ENCODE results near the gene ARHGAP21. TPM values are rescaled to one million over a fixed set of nuclear protein-coding genes. Genes with fewer than 3 reads are reported as not detected.
"Not testable (repeated sequence)": the region's sequence is repeated elsewhere in the genome, so short reads cannot be mapped to it uniquely, and the experiment has no call there.

The ARHGAP21 gene
- total RNA-seq, 1 donor from 2014 or later = 62.1 TPM

- no peaks in the 10 kb centered on the region for H3K9me3 ChIP-seq (ENCODE audit: control insufficient read depth in 3 of 3, low read length in 3 of 3)
- no peaks in the 10 kb centered on the region for H3K27me3 ChIP-seq (ENCODE audit: control insufficient read depth in 3 of 3, insufficient read depth in 3 of 3, low read length in 3 of 3)
- H3K36me3 ChIP-seq (ENCODE audit: control insufficient read depth in 3 of 3, insufficient read depth in 3 of 3, low read length in 3 of 3) = peaks cover 0 to 5% (median 0%) of the 10 kb centered on the region in 3 donors
- no peak overlapping the region for H3K27ac ChIP-seq (ENCODE audit: low read depth, low read length)
- no peak overlapping the region for H3K9ac ChIP-seq (ENCODE audit: low read depth in 1 of 3, low read length in 3 of 3)
- peaks cover 0 to 3% (median 0%) of the 10 kb centered on the region in 3 donors for H3K4me1 ChIP-seq (ENCODE audit: control insufficient read depth in 3 of 3, insufficient read depth in 3 of 3, low read length in 3 of 3)
- no peak overlapping the region for H3K4me3 ChIP-seq (ENCODE audit: low read length in 3 of 3)
Measured at GRCh38 chr10:24669285-24669852, 54.3 kb downstream of the ARHGAP21 start.

GRCh38 chr10:24668247-24668646, 55.4 kb downstream of the ARHGAP21 start:
- H3K4me3 ChIP-seq (ENCODE audit: low read length in 3 of 3) = no peak overlapping the region
- no peak overlapping the region for H3K9ac ChIP-seq (ENCODE audit: low read depth in 1 of 3, low read length in 3 of 3)

GRCh38 chr10:24664991-24665390, 58.7 kb downstream of the ARHGAP21 start:
- Histone ChIP-seq H3K36me3 (ENCODE audit: control insufficient read depth in 3 of 3, insufficient read depth in 3 of 3, low read length in 3 of 3) (peaks cover 0 to 5% (median 0%) of the 10 kb centered on the region in 3 donors), H3K9me3 (ENCODE audit: control insufficient read depth in 3 of 3, low read length in 3 of 3) (no peaks in the 10 kb centered on the region), H3K4me3 (ENCODE audit: low read length in 3 of 3) (no peak overlapping the region), H3K27ac (ENCODE audit: low read depth, low read length) (no peak overlapping the region), H3K4me1 (ENCODE audit: control insufficient read depth in 3 of 3, insufficient read depth in 3 of 3, low read length in 3 of 3) (no peaks in the 10 kb centered on the region), H3K27me3 (ENCODE audit: control insufficient read depth in 3 of 3, insufficient read depth in 3 of 3, low read length in 3 of 3) (no peaks in the 10 kb centered on the region), H3K9ac (ENCODE audit: low read depth in 1 of 3, low read length in 3 of 3) (no peak overlapping the region)

More at GRCh38 chr10:24668247-24668646, 55.4 kb downstream of the ARHGAP21 start:
- Histone ChIP-seq H3K36me3 (ENCODE audit: control insufficient read depth in 3 of 3, insufficient read depth in 3 of 3, low read length in 3 of 3) (peaks cover 0 to 5% (median 0%) of the 10 kb centered on the region in 3 donors), H3K9me3 (ENCODE audit: control insufficient read depth in 3 of 3, low read length in 3 of 3) (no peaks in the 10 kb centered on the region), H3K27me3 (ENCODE audit: control insufficient read depth in 3 of 3, insufficient read depth in 3 of 3, low read length in 3 of 3) (no peaks in the 10 kb centered on the region), H3K27ac (ENCODE audit: low read depth, low read length) (no peak overlapping the region), H3K4me1 (ENCODE audit: control insufficient read depth in 3 of 3, insufficient read depth in 3 of 3, low read length in 3 of 3) (peaks cover 0 to 3% (median 0%) of the 10 kb centered on the region in 3 donors)

GRCh38 chr10:24661376-24661775, 62.3 kb downstream of the ARHGAP21 start:
- H3K27me3 ChIP-seq (ENCODE audit: control insufficient read depth in 3 of 3, insufficient read depth in 3 of 3, low read length in 3 of 3) = no peaks in the 10 kb centered on the region

GRCh38 chr10:24658319-24658718, 65.4 kb downstream of the ARHGAP21 start:
- H3K27ac ChIP-seq (ENCODE audit: low read depth, low read length); H3K9ac ChIP-seq (ENCODE audit: low read depth in 1 of 3, low read length in 3 of 3); H3K4me1 ChIP-seq (ENCODE audit: control insufficient read depth in 3 of 3, insufficient read depth in 3 of 3, low read length in 3 of 3); H3K4me3 ChIP-seq (ENCODE audit: low read length in 3 of 3); H3K36me3 ChIP-seq (ENCODE audit: control insufficient read depth in 3 of 3, insufficient read depth in 3 of 3, low read length in 3 of 3); H3K27me3 ChIP-seq (ENCODE audit: control insufficient read depth in 3 of 3, insufficient read depth in 3 of 3, low read length in 3 of 3); H3K9me3 ChIP-seq (ENCODE audit: control insufficient read depth in 3 of 3, low read length in 3 of 3): not testable (repeated sequence)

More at GRCh38 chr10:24661376-24661775, 62.3 kb downstream of the ARHGAP21 start:
- H3K36me3 ChIP-seq (ENCODE audit: control insufficient read depth in 3 of 3, insufficient read depth in 3 of 3, low read length in 3 of 3) = peaks cover 0 to 2% (median 0%) of the 10 kb centered on the region in 3 donors
- H3K9me3 ChIP-seq (ENCODE audit: control insufficient read depth in 3 of 3, low read length in 3 of 3) = no peaks in the 10 kb centered on the region
- H3K4me1 ChIP-seq (ENCODE audit: control insufficient read depth in 3 of 3, insufficient read depth in 3 of 3, low read length in 3 of 3) = no peaks in the 10 kb centered on the region
- no peak overlapping the region for H3K4me3 ChIP-seq (ENCODE audit: low read length in 3 of 3)
- no peak overlapping the region for H3K9ac ChIP-seq (ENCODE audit: low read depth in 1 of 3, low read length in 3 of 3)
- H3K27ac ChIP-seq (ENCODE audit: low read depth, low read length) = no peak overlapping the region

- H3K4me1 ChIP-seq (ENCODE audit: control insufficient read depth in 3 of 3, insufficient read depth in 3 of 3, low read length in 3 of 3) = peaks cover 2 to 12% (median 6%) of the 10 kb centered on the region in 3 donors
- H3K9me3 ChIP-seq (ENCODE audit: control insufficient read depth in 3 of 3, low read length in 3 of 3); H3K4me3 ChIP-seq (ENCODE audit: low read length in 3 of 3); H3K27ac ChIP-seq (ENCODE audit: low read depth, low read length); H3K9ac ChIP-seq (ENCODE audit: low read depth in 1 of 3, low read length in 3 of 3); H3K36me3 ChIP-seq (ENCODE audit: control insufficient read depth in 3 of 3, insufficient read depth in 3 of 3, low read length in 3 of 3); H3K27me3 ChIP-seq (ENCODE audit: control insufficient read depth in 3 of 3, insufficient read depth in 3 of 3, low read length in 3 of 3): not testable (repeated sequence)
Measured at GRCh38 chr10:24656326-24656725, 67.4 kb downstream of the ARHGAP21 start.

- Histone ChIP-seq H3K36me3 (ENCODE audit: control insufficient read depth in 3 of 3, insufficient read depth in 3 of 3, low read length in 3 of 3) (no peaks in the 10 kb centered on the region), H3K9ac (ENCODE audit: low read depth in 1 of 3, low read length in 3 of 3) (no peak overlapping the region), H3K4me1 (ENCODE audit: control insufficient read depth in 3 of 3, insufficient read depth in 3 of 3, low read length in 3 of 3) (peaks cover 7 to 16% (median 14%) of the 10 kb centered on the region in 3 donors), H3K27me3 (ENCODE audit: control insufficient read depth in 3 of 3, insufficient read depth in 3 of 3, low read length in 3 of 3) (no peaks in the 10 kb centered on the region), H3K9me3 (ENCODE audit: control insufficient read depth in 3 of 3, low read length in 3 of 3) (no peaks in the 10 kb centered on the region), H3K27ac (ENCODE audit: low read depth, low read length) (no peak overlapping the region), H3K4me3 (ENCODE audit: low read length in 3 of 3) (no peak overlapping the region)
Measured at GRCh38 chr10:24652381-24652957, 71.2 kb downstream of the ARHGAP21 start.

- Histone ChIP-seq H3K36me3 (ENCODE audit: control insufficient read depth in 3 of 3, insufficient read depth in 3 of 3, low read length in 3 of 3) (no peaks in the 10 kb centered on the region), H3K9ac (ENCODE audit: low read depth in 1 of 3, low read length in 3 of 3) (no peak overlapping the region), H3K4me3 (ENCODE audit: low read length in 3 of 3) (no peak overlapping the region), H3K9me3 (ENCODE audit: control insufficient read depth in 3 of 3, low read length in 3 of 3) (no peaks in the 10 kb centered on the region), H3K27me3 (ENCODE audit: control insufficient read depth in 3 of 3, insufficient read depth in 3 of 3, low read length in 3 of 3) (no peaks in the 10 kb centered on the region), H3K27ac (ENCODE audit: low read depth, low read length) (no peak overlapping the region), H3K4me1 (ENCODE audit: control insufficient read depth in 3 of 3, insufficient read depth in 3 of 3, low read length in 3 of 3) (peaks cover 7 to 16% (median 14%) of the 10 kb centered on the region in 3 donors)
Measured at GRCh38 chr10:24651923-24652322, 71.8 kb downstream of the ARHGAP21 start.

- no peak overlapping the region for H3K9ac ChIP-seq (ENCODE audit: low read depth in 1 of 3, low read length in 3 of 3)
- no peaks in the 10 kb centered on the region for H3K27me3 ChIP-seq (ENCODE audit: control insufficient read depth in 3 of 3, insufficient read depth in 3 of 3, low read length in 3 of 3)
- H3K36me3 ChIP-seq (ENCODE audit: control insufficient read depth in 3 of 3, insufficient read depth in 3 of 3, low read length in 3 of 3) = no peaks in the 10 kb centered on the region
- no peak overlapping the region for H3K27ac ChIP-seq (ENCODE audit: low read depth, low read length)
- no peaks in the 10 kb centered on the region for H3K9me3 ChIP-seq (ENCODE audit: control insufficient read depth in 3 of 3, low read length in 3 of 3)
- H3K4me1 ChIP-seq (ENCODE audit: control insufficient read depth in 3 of 3, insufficient read depth in 3 of 3, low read length in 3 of 3) = peaks cover 7 to 16% (median 14%) of the 10 kb centered on the region in 3 donors
- H3K4me3 ChIP-seq (ENCODE audit: low read length in 3 of 3) = no peak overlapping the region
Measured at GRCh38 chr10:24650669-24651391, 72.9 kb downstream of the ARHGAP21 start.

GRCh38 chr10:24645784-24646183, 77.9 kb downstream of the ARHGAP21 start:
- peaks cover under 1 to 5% (median 3%) of the 10 kb centered on the region in 3 donors for H3K4me1 ChIP-seq (ENCODE audit: control insufficient read depth in 3 of 3, insufficient read depth in 3 of 3, low read length in 3 of 3)
- no peak overlapping the region for H3K9ac ChIP-seq (ENCODE audit: low read depth in 1 of 3, low read length in 3 of 3)
- no peak overlapping the region for H3K4me3 ChIP-seq (ENCODE audit: low read length in 3 of 3)
- no peaks in the 10 kb centered on the region for H3K36me3 ChIP-seq (ENCODE audit: control insufficient read depth in 3 of 3, insufficient read depth in 3 of 3, low read length in 3 of 3)
- H3K27me3 ChIP-seq (ENCODE audit: control insufficient read depth in 3 of 3, insufficient read depth in 3 of 3, low read length in 3 of 3) = no peaks in the 10 kb centered on the region
- no peaks in the 10 kb centered on the region for H3K9me3 ChIP-seq (ENCODE audit: control insufficient read depth in 3 of 3, low read length in 3 of 3)
- H3K27ac ChIP-seq (ENCODE audit: low read depth, low read length) = no peak overlapping the region
